ENCODE results near the gene VEZF1.

The VEZF1 gene

GRCh38 chr17:57987581-57988300 is at the start of gene VEZF1:
Gene VEZF1 (minus strand): TSS chr17:57988254. CDS start chr17:57988111, 143 bp downstream.
- peak; percentile 26 to 72 for DNase-seq

GRCh38 chr17:58032691-58033415 is 44.8 kb upstream of the VEZF1 start:
- no peak for DNase-seq

- DNase-seq, result no peak
Measured at GRCh38 chr17:58028578-58028977, 40.5 kb upstream of the VEZF1 start.

- DNase-seq, result no peak
Measured at GRCh38 chr17:58020401-58020800, 32.3 kb upstream of the VEZF1 start.

- no peak for DNase-seq
Measured at GRCh38 chr17:58019521-58019920, 31.5 kb upstream of the VEZF1 start.

GRCh38 chr17:58019039-58019438 is 31.0 kb upstream of the VEZF1 start:
- no peak for DNase-seq

- no peak for DNase-seq
Measured at GRCh38 chr17:58010067-58010799, 22.2 kb upstream of the VEZF1 start.

GRCh38 chr17:58007781-58008706 is 20.0 kb upstream of the VEZF1 start:
- peak in 1 of 2 experiments; percentile 62 for DNase-seq

- peak; percentile 96 to 97 for DNase-seq
Measured at GRCh38 chr17:58006924-58007780, 19.1 kb upstream of the VEZF1 start, which contains the start of gene SRSF1. Gene SRSF1 (minus strand): TSS chr17:58007246. CDS start chr17:58007137, 109 bp downstream.

- peak; percentile 29 to 66 for DNase-seq
Measured at GRCh38 chr17:58006560-58006923, 18.5 kb upstream of the VEZF1 start.

GRCh38 chr17:58005728-58006559 is 17.9 kb upstream of the VEZF1 start:
- no peak for DNase-seq

GRCh38 chr17:58005031-58005727 is 17.1 kb upstream of the VEZF1 start:
- no peak for DNase-seq

GRCh38 chr17:58004060-58004459 is 16.0 kb upstream of the VEZF1 start:
- no peak for DNase-seq

- no peak for DNase-seq
Measured at GRCh38 chr17:58002973-58003372, 14.9 kb upstream of the VEZF1 start.

- no peak for DNase-seq
Measured at GRCh38 chr17:58002154-58002948, 14.3 kb upstream of the VEZF1 start.

GRCh38 chr17:58001461-58002124 is 13.5 kb upstream of the VEZF1 start:
- no peak for DNase-seq

GRCh38 chr17:57999496-58000017 is 11.5 kb upstream of the VEZF1 start:
- DNase-seq, result peak; percentile 41 to 42

GRCh38 chr17:57999010-57999495 is 11.0 kb upstream of the VEZF1 start:
- DNase-seq, result no peak
